Spleen (tissue), 11 donors: ENCODE results near the gene SCNN1A. TPM values are rescaled to one million over a fixed set of nuclear protein-coding genes. Genes with fewer than 3 reads are reported as not detected.

Experiments used
- DNase-seq: peaks from one replicate; pipeline ENCODE4 v3.0.0-alpha.2; 2020
- H3K27ac ChIP-seq, 8 donors: fragments of 200-600 bp; sonication (generic) in 7 of 8; 1 replicate in 4 of 8; 2 replicates in 4 of 8; pipeline versions ENCODE4 v1.5.0 to v1.8.0; 2016 to 2021; ENCODE audit warnings: inconsistent platforms in 4 of 8, mild to moderate bottlenecking in 4 of 8, moderate library complexity in 1 of 8
- H3K27me3 ChIP-seq, 7 donors: fragments of 200-600 bp; sonication (generic) in 6 of 7; replicated peaks in 1 of 7; 1 replicate in 4 of 7; 2 replicates in 3 of 7; pipeline versions ENCODE4 v1.5.0 to v1.8.0; 2016 to 2021; ENCODE audit warnings: inconsistent platforms in 3 of 7, mild to moderate bottlenecking in 1 of 7
- H3K36me3 ChIP-seq, 6 donors: fragments of 200-600 bp; sonication (generic) in 5 of 6; 1 replicate in 4 of 6; 2 replicates in 2 of 6; pipeline versions ENCODE4 v1.5.0 to v1.8.0; 2016 to 2021; ENCODE audit warnings: inconsistent platforms in 2 of 6
- H3K4me1 ChIP-seq, 6 donors: fragments of 200-600 bp; sonication (generic) in 5 of 6; 1 replicate in 3 of 6; 2 replicates in 3 of 6; pipeline versions ENCODE4 v1.5.0 to v1.8.0; 2016 to 2021; ENCODE audit warnings: inconsistent platforms in 3 of 6
- H3K4me3 ChIP-seq, 8 donors: fragments of 200-600 bp; sonication (generic) in 7 of 8; 1 replicate in 4 of 8; 2 replicates in 4 of 8; pipeline versions ENCODE4 v1.5.0 to v1.8.0; 2016 to 2021; ENCODE audit warnings: inconsistent platforms in 4 of 8, mild to moderate bottlenecking in 4 of 8, moderate library complexity in 2 of 8
- H3K9me3 ChIP-seq, 8 donors: fragments of 200-600 bp; sonication (generic) in 7 of 8; 1 replicate in 4 of 8; 2 replicates in 4 of 8; pipeline versions ENCODE4 v1.5.0 to v1.8.0; 2016 to 2021; ENCODE audit warnings: inconsistent platforms in 4 of 8
- CTCF ChIP-seq, 11 experiments: fragments of 200-600 bp in 7 of 11; fragments of 450-650 bp in 4 of 11; sonication (generic) in 4 of 11; IDR thresholded peaks in 8 of 11; conservative IDR thresholded peaks in 3 of 11; 1 replicate in 7 of 11; 2 replicates in 4 of 11; pipeline versions ENCODE4 v1.4.0 to v1.8.0; 2016 to 2021; ENCODE audit warnings: antibody characterized with exemption in 11 of 11, inconsistent platforms in 4 of 11, mild to moderate bottlenecking in 1 of 11
- POLR2A ChIP-seq, 3 donors: fragments of 450-650 bp; IDR thresholded peaks; one replicate each; pipeline ENCODE4 v1.5.1; 2017; ENCODE audit warnings: antibody characterized with exemption in 3 of 3, mild to moderate bottlenecking in 1 of 3
- POLR2AphosphoS5 ChIP-seq, 3 donors: sonication (generic); formaldehyde crosslinking; IDR thresholded peaks; one replicate each; pipeline ENCODE4 v1.5.1; 2017; ENCODE audit warnings: antibody characterized with exemption in 3 of 3
- WGBS, 5 donors: extraction: QIAGEN DNeasy Blood & Tissue Kit in 3 of 5; methylation state at CpG; one replicate each; pipeline versions ENCODE4 v1.1.5 to v1.1.7; 2013 to 2018; 5-methylcytosine and 5-hydroxymethylcytosine counted together
- intact Hi-C: fragments of 100-400 bp; cut with DNase I; formaldehyde crosslinking; loops from one replicate; pipeline ENCODE4 v1.15.0; 2023; ENCODE audit warnings: low total_unique reads
- polyA plus RNA-seq, 3 donors: library from polyadenylated mRNA; stranded (reverse); fragments of 200-250 nt; gene quantifications; one replicate each; pipeline ENCODE4 v1.2.1, GENCODE V29; 2013
- total RNA-seq, 7 donors: library from RNA; depleted of rRNA in 3 of 7; stranded (reverse); fragments of >200 nt in 3 of 7; fragmentation: NEBNext Ultra II Directional in 4 of 7; extraction: Animal tissue kit (Norgen Biotek cat#: 25700) in 4 of 7; gene quantifications; one replicate each; pipeline versions ENCODE4 v1.1.0 to v1.2.1, GENCODE V29; 2016 to 2021
- donor health status: healthy with polysubstance abuse.
- donor health status: DM: no; HTN: no; CAD: no; lungs with moderate emphysema.
- donor health status: DM: no; HTN: no; CAD: no.
- donor health status: Bipolar disorder and iron deficiency.
- donor health status: healthy.
- donor health status: DM: no; HTN: no; CAD: no.
- donor health status: DM: yes; HTN: yes; CAD: no.

SCNN1A gene
- total and polyA plus RNA-seq, 10 donors, result 0.17 to 8.6 (median 1.4) TPM

GRCh38 chr12:6382982-6383381 lies 7.6 kb upstream of the SCNN1A start:
- no peak for DNase-seq
- intact Hi-C loops, result no loop called here
- 70 to 89% (median 83%) methylated on average over 6 of the region's 6 CpGs for WGBS, 5 donors
- Histone ChIP-seq H3K4me3 (peak overlapping the region in 3 of 8 donors; percentile 69 to 75 (median 71)), H3K9me3 (no peaks in the 10 kb centered on the region), H3K36me3 (peaks cover 0 to 22% (median 2%) of the 10 kb centered on the region in 6 donors), H3K4me1 (peaks cover 20 to 94% (median 55%) of the 10 kb centered on the region in 6 donors), H3K27me3 (peaks cover 0 to 30% (median 3%) of the 10 kb centered on the region in 7 donors), H3K27ac (peak overlapping the region; percentile 74 to 91 (median 88))
- TF ChIP-seq POLR2A (IDR thresholded peaks at IDR 0.05) (no peak), POLR2AphosphoS5 (IDR thresholded peaks at IDR 0.05) (no peak), CTCF (IDR thresholded peaks at IDR 0.05 in 8 of 11, conservative IDR thresholded peaks at IDR 0.05 in 3 of 11) (no peak)

GRCh38 chr12:6382371-6382770 lies 7.0 kb upstream of the SCNN1A start:
- Histone ChIP-seq H3K27ac (peak overlapping the region in 4 of 8 donors; percentile 85 to 90 (median 89)), H3K9me3 (no peaks in the 10 kb centered on the region), H3K27me3 (peaks cover 0 to 30% (median 3%) of the 10 kb centered on the region in 7 donors), H3K4me3 (no peak overlapping the region), H3K36me3 (peaks cover 0 to 16% (median under 1%) of the 10 kb centered on the region in 6 donors), H3K4me1 (peaks cover 20 to 95% (median 61%) of the 10 kb centered on the region in 6 donors)
- 90 to 97% (median 94%) methylated on average over 7 of the region's 7 CpGs for WGBS, 5 donors
- no peak for DNase-seq
- no peak for TF ChIP-seq CTCF (IDR thresholded peaks at IDR 0.05 in 8 of 11, conservative IDR thresholded peaks at IDR 0.05 in 3 of 11)
- TF ChIP-seq POLR2A (IDR thresholded peaks at IDR 0.05), result no peak
- no peak for TF ChIP-seq POLR2AphosphoS5 (IDR thresholded peaks at IDR 0.05)
- intact Hi-C loops, result no loop called here

- H3K27ac ChIP-seq, result peak overlapping the region in 4 of 8 donors; percentile 51 to 77 (median 66)
- TF ChIP-seq CTCF (IDR thresholded peaks at IDR 0.05 in 8 of 11, conservative IDR thresholded peaks at IDR 0.05 in 3 of 11) (no peak), POLR2A (IDR thresholded peaks at IDR 0.05) (no peak), POLR2AphosphoS5 (IDR thresholded peaks at IDR 0.05) (no peak)
- WGBS, 5 donors, result 75 to 89% (median 84%) methylated on average over 14 of the region's 14 CpGs
- H3K9me3 ChIP-seq, result no peaks in the 10 kb centered on the region
- H3K4me1 ChIP-seq, result peaks cover 29 to 97% (median 72%) of the 10 kb centered on the region in 6 donors
- intact Hi-C loops, result no loop called here
- H3K36me3 ChIP-seq, result no peaks in the 10 kb centered on the region
- no peak overlapping the region for H3K4me3 ChIP-seq
- no peak for DNase-seq
- H3K27me3 ChIP-seq, result peaks cover 0 to 42% (median 3%) of the 10 kb centered on the region in 7 donors
These were observed 5.1 kb upstream of the SCNN1A start for GRCh38 chr12:6380141-6381121.
